ENCODE results near the gene EIF3I. TPM values are rescaled to one million over a fixed set of nuclear protein-coding genes. Genes with fewer than 3 reads are reported as not detected.
"Not testable (repeated sequence)": the region's sequence is repeated elsewhere in the genome, so short reads cannot be mapped to it uniquely, and the experiment has no call there.

EIF3I gene
- total and polyA plus RNA-seq, 2 experiments from 2014 or later, result 228 to 274 TPM

- H3K27me3 ChIP-seq (ENCODE audit: insufficient read depth), result no peaks in the 10 kb centered on the region
- peak overlapping the region; percentile 66; the same call in 1 of the 2 replicates for H2AFZ ChIP-seq
- Mint-ChIP-seq H3K27ac (no peak overlapping the region), H3K9me3 (no peaks in the 10 kb centered on the region), H3K4me1 (peaks cover 4% of the 10 kb centered on the region; the same call in 2 of the 3 replicates), H3K36me3 (ENCODE audit: low read depth) (no peaks in the 10 kb centered on the region), H3K4me3 (no peak overlapping the region), H3K27me3 (ENCODE audit: insufficient read depth, low read depth, poor library complexity) (peaks cover 3% of the 10 kb centered on the region)
- H3K4me2 ChIP-seq, result no peak overlapping the region
- H3K79me2 ChIP-seq (replicated peaks; ENCODE audit: insufficient read depth), result no peaks in the 10 kb centered on the region
- H3K4me1 ChIP-seq (ENCODE audit: insufficient read depth), result no peaks in the 10 kb centered on the region
- H3K36me3 ChIP-seq (ENCODE audit: insufficient read depth), result no peaks in the 10 kb centered on the region
- H3K9me2 ChIP-seq (ENCODE audit: insufficient read depth), result no peaks in the 10 kb centered on the region
- 0 out of 2 replicates have a peak, but pooled peaks cover 3% of the 10 kb centered on the region for H4K20me1 ChIP-seq (replicated peaks; ENCODE audit: insufficient read depth)
- TF ChIP-seq EZH2phosphoT487 (IDR thresholded peaks at IDR 0.05; ENCODE audit: unreplicated experiment) (no peak), ZNF331 (CRISPR knock-in tag; IDR thresholded peaks at IDR 0.05; ENCODE audit: low read depth) (no peak), CREB1 (CRISPR knock-in tag; IDR thresholded peaks at IDR 0.05; ENCODE audit: low read depth) (no peak), ZNF114 (CRISPR knock-in tag; IDR thresholded peaks at IDR 0.05) (no peak), ETS1 (IDR thresholded peaks at IDR 0.05) (no peak), ZNF462 (CRISPR knock-in tag; IDR thresholded peaks at IDR 0.05) (no peak), POLR2AphosphoS5 (IDR thresholded peaks at IDR 0.05; ENCODE audit: low read depth) (no peak), EZH2 (IDR thresholded peaks at IDR 0.05; ENCODE audit: low read depth, unreplicated experiment) (no peak), REST (IDR thresholded peaks at IDR 0.05; ENCODE audit: unreplicated experiment) (no peak), CTCF (conservative IDR thresholded peaks at IDR 0.05; ENCODE audit: low read depth in 2 of 2) (no peak), JUNB (IDR thresholded peaks at IDR 0.05; ENCODE audit: unreplicated experiment) (no peak)
- H3F3A ChIP-seq (replicated peaks; ENCODE audit: low read depth), result 0 out of 2 replicates have a peak, but pooled peaks cover 2% of the 10 kb centered on the region
- no peak overlapping the region for H3K27ac ChIP-seq (ENCODE audit: low read depth)
- ATAC-seq, result no peak
- DNase-seq (ENCODE audit: low spot score), result no peak
- no peak overlapping the region for H3K4me3 ChIP-seq
These were observed 35.0 kb downstream of the EIF3I start for GRCh38 chr1:32257227-32257508.

- not testable (repeated sequence) for H3F3A ChIP-seq (replicated peaks; ENCODE audit: low read depth); H3K27me3 ChIP-seq (ENCODE audit: insufficient read depth); H3K27me3 Mint-ChIP-seq (ENCODE audit: insufficient read depth, low read depth, poor library complexity); H3K27ac ChIP-seq (ENCODE audit: low read depth); H3K9me3 Mint-ChIP-seq; H3K79me2 ChIP-seq (replicated peaks; ENCODE audit: insufficient read depth); H3K4me3 Mint-ChIP-seq; H3K36me3 ChIP-seq (ENCODE audit: insufficient read depth); DNase-seq (ENCODE audit: low spot score); H3K27ac Mint-ChIP-seq; H3K4me1 ChIP-seq (ENCODE audit: insufficient read depth); H3K36me3 Mint-ChIP-seq (ENCODE audit: low read depth); H4K20me1 ChIP-seq (replicated peaks; ENCODE audit: insufficient read depth); H3K4me3 ChIP-seq; ATAC-seq; H3K9me2 ChIP-seq (ENCODE audit: insufficient read depth); H3K4me2 ChIP-seq
- H3K4me1 Mint-ChIP-seq, result peaks cover 13% of the 10 kb centered on the region
- H2AFZ ChIP-seq, result peak overlapping the region; percentile 59; the same call in 1 of the 2 replicates
These were observed 41.0 kb downstream of the EIF3I start for GRCh38 chr1:32263236-32263593.

Measured in GM23338 (cell line).